Right renal cortex interstitium (tissue), 3 donors: Measurements from ENCODE around the gene GFM2. TPM values are rescaled to one million over a fixed set of nuclear protein-coding genes. Genes with fewer than 3 reads are reported as not detected.
"Not testable (repeated sequence)": the region's sequence is repeated elsewhere in the genome, so short reads cannot be mapped to it uniquely, and the experiment has no call there.

Experiments
- DNase-seq, 3 donors: peaks; one replicate each; pipeline ENCODE4 v3.0.0-alpha.2; 2013; ENCODE audit warnings: low read depth in 3 of 3, low spot score in 2 of 3
- polyA plus RNA-seq, 3 donors: library from polyadenylated mRNA; unstranded; fragments of 120-200 nt; gene quantifications; one replicate each; pipeline ENCODE4 v1.2.1, GENCODE V29; 2013; ENCODE audit not compliant: insufficient read length in 3 of 3

The GFM2 gene
- polyA plus RNA-seq, 3 donors = 53.3 to 55.0 (median 53.5) TPM

DNA sequence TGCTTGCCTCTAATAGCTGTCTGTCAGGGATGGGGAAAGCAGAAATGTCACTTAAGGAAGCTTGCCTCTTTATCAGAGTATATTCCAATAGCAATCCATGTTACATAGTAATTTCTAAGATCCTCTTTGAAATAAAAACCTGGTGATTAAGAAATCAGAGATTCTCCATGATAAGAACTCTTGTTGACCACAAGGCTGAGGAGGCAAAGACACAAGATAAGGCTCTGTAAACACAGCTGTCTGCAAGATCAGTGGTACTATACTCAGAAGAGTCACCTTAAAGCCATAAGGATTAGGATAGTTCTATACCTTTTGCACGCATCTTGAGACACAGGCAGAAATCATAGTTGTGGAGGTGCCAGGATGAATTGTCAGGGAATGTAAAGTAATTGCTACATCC lies 41.6 kb downstream of the GFM2 start:
- DNase-seq = no peak

DNA sequence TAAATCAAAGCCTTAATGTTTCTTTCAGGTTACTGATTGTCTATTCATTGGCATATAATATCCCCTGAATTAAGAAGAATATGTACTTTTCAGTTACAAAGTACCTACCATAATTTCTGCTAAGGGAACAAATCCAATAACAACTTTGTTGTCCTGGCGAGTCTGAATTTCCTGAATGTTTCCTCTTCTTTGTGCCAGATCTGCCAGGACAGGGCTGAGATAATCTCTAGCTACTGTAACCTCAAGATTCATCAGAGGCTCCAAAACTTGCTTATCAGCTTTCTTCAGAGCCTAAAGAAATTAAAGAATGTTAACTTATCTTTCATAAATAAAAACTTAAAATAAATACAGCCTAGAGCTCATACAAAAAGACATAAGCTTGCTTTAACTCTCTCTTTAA lies 44.6 kb downstream of the GFM2 start:
- DNase-seq = no peak

DNA sequence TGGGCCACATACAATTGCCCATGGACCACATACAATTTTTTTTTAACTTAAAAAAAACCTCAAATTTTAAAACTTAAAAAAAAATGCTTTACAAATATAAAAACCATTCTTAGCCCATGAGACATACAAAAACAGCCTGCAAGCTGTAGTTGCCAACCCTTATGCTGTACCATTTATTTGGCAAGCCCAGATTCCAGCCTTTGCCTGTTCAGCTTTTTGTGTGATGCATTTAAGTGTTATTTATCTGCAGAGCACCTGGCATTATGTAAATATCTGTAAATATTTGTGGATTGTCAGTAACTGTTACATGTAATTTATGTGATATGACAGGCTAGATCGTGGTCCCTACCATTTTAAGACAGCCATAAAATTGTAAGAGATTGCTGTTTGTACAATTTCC lies 49.3 kb downstream of the GFM2 start:
- DNase-seq = no peak

DNA sequence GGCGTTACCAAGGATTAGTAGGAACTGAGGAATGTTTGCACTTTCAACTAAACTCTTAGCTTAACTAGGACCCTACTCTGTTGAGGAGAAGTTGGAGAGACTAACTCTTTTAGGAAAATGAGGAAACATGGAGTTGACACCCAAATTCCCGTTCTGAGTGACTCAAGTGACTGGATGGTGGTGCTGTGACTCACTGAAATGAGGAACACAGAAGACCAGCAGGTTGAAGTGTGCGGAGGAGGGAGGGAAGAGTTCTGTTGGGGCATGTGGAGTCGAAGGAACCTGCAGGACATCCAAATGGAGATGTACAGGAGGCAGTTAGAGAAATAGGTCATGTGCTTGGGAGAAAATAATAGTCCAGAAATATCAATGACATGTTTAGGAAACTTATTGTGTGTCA lies 73.7 kb downstream of the GFM2 start:
- no peak for DNase-seq

DNA sequence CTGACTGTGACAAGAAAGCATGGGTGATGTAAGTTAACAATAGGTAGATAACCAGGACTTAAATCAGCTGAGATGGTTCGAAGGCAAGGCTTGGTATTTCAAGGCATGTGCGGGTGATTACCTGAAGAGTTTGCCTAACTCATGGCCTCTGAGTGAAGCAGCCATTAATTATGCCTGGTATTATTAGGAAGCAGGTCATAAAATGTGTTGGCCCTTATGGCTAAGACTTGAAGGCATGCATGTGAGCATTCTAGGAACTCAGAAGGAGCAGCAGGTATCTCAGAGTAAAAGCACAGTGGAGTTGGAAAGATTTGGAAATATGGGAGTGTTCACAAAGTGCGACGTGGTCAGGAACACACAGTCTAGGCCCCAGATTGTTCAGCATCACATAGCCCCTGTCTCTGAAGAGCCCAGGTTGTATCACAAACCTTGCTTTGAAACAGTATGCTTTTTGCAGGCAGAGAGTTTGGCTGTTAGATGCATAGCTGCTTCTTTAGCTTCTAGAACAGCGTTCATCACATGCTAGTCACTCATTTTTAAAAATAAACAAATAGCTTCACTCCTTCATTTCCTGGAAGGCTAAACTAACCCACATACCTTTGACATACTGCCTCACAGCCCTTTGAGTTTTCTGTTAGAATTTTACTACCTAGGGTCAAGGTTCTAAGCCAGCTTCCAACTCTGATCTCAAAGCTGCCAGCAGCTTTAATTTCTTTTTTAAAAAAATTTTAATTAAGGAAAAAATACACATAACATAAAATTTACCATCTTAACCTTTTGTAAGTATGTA lies 79.8 kb downstream of the GFM2 start:
- DNase-seq = no peak

DNA sequence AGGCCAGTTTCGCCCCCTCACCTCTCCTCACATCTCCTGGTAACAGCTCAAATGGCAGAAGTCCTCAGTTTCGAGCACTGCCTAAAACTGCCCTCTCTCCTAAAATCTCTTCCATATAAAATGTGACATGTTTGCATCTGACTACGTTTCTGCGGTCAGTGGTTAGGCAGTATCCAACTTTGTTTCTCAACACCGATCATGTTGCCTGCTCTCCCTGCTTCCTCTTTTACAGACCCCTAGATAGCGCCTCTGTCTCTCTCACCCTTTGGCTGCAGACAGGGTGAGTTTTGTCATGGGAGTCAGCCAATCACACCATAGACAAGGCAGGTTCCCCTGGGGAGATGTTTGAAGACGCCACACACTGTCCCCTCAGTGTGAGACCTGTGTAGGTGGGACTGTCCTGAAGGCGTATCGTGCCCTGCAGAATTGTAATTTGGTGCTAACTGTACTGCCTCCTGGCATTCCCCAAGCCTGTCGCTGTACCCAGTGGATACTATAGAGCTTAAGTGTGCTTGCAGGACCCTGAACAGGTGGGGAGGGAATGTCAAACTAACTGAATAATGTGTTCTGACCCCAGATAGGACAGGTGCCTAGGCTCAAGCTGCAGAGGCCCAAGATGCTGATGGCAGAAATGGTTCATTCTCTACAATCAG lies 80.8 kb downstream of the GFM2 start:
- no peak for DNase-seq

DNA sequence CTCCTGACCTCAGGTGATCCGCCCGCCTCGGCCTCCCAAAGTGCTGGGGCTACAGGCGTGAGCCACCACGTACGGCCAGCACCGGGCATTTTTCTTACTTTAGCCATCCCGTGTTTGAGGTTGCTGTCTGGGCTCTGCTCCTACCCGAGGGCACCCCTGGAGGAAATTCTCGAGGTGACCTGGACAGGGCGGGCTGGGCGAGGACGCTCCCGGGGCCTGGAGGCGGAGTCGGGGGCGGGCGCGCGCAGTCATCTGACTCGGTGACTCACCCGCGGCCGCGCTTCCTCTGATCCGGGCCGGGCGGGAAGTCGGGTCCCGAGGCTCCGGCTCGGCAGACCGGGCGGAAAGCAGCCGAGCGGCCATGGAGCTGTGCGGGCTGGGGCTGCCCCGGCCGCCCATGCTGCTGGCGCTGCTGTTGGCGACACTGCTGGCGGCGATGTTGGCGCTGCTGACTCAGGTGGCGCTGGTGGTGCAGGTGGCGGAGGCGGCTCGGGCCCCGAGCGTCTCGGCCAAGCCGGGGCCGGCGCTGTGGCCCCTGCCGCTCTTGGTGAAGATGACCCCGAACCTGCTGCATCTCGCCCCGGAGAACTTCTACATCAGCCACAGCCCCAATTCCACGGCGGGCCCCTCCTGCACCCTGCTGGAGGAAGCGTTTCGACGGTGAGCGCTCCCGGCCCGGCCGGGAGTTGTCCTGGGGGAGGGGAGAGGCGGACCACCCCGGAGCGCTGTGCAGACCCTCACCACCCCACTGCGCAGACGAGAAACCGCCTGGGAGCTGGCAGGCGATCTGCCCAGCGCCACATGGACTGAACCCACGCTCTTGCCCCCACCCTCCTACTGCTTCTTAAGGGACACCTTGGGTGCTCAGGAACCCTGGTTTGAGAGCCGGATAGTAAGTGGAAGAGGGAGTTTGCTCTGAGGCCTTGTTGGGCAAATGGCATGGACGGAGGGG lies 81.7 kb downstream of the GFM2 start, which contains the start of gene HEXB:
Gene HEXB, plus strand, starts transcription at position 334 of the 952 bp plus-strand sequence. Its CDS starts 28 bp downstream, at position 362.
- DNase-seq = peak in 2 of 3 donors; percentile 50 to 62

DNA sequence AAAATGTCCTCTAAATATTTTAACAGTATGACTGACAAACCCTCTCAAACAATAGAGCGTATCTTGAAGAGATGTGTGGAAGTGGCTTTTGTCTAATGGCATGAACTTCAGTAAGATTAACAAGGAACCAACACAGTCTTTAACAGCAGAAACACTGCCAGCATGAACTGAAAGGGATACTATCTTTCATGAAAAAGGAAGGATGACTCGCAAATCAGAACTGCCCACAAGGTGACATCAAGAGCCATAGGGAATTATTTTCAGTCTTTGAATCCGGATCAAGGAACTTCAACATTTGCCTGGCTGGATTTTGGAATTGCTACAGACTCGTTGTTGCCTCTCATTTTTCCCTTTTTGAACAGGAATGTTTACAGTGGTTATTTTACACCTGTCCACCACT lies 87.0 kb downstream of the GFM2 start:
- DNase-seq = no peak

DNA sequence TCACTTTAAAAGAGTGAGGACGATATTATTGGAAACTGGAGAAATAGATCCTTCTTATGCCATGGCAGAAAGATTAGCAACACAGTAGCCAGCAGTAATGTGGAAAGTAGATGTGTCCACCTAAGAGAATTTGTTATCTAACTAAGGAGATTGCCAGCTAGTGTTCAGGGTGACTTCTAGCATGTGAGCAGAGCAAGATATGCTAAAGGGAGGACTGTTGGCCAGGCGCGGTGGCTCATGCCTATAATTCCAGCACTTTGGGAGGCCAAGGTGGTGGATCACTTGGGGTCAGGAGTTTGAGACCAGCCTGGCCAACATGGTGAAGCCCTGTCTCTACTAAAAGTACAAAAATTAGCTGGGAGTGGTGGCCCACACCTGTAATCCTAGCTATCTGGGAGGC lies 87.6 kb downstream of the GFM2 start:
- DNase-seq = not testable (repeated sequence)

DNA sequence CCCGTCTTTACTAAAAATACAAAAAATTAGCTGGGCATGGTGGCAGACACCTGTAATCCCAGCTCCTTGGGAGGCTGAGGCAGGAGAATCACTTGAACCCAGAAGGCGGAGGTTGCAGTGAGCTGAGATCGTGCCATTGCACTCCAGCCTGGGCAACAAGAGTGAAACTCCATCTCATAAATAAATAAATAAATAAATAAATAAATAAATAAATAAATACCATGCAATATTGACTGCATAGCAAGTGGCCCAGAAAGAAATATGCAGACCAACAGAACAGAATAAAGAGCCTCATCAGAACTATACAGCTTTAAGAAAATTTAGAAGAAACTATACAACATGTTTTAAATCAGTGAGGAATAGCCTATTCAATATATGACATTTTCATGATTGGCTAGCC lies 88.8 kb downstream of the GFM2 start:
- not testable (repeated sequence) for DNase-seq

DNA sequence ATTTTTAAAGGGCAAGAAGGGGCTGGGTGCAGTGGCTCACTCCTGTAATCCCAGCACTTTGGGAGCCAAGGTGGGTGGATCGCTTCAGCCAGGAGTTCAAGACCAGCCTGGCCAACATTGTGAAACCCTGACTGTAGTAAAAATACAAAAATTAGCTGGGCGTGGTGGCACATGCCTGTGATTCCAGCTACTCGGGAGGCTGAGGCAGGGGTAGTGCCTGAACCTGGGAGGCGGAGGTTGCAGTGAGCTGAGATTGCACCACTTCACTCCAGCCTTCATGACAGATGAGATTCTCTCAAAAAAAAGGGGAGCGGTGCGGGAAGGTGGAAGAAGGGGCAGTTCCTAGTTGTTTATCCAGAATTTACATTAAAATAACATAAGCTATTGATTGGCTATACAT lies 90.5 kb downstream of the GFM2 start:
- not testable (repeated sequence) for DNase-seq

DNA sequence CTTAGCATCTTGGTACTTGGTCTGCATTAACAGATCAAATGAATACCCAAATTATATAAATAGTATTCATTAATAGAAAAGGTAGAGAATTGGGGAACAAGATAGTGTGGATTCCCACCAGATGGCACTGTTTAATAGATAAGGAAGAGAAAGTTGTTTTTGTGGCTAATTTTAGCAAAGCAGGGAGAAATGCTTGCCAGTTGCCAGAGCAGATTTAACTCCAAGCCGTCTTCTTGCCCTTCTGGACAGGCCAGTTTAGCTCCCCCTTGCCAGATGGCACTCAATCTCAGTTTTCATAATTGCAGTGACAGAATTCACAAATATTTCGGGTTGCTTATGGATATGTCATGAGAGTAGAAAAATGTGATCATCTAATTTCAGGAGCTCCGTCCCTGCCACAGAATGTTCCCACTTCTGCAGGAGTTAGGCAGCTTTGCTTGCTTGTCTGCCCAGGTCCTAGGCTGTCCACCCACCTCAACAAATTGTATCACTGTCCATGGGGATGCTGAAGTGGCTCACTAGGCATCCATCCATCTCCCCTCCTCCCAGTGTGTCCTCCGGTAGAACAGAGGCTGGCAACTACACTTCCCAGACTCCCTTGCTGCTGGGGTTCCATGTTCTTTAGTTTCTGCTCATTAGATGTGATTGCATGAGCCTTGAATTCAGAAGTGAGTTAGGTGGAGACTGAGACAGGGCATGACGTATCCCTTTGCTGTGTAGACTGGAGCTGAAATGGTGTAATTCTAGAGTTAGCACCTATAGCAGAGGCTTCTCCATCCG lies 93.7 kb downstream of the GFM2 start:
- no peak for DNase-seq

DNA sequence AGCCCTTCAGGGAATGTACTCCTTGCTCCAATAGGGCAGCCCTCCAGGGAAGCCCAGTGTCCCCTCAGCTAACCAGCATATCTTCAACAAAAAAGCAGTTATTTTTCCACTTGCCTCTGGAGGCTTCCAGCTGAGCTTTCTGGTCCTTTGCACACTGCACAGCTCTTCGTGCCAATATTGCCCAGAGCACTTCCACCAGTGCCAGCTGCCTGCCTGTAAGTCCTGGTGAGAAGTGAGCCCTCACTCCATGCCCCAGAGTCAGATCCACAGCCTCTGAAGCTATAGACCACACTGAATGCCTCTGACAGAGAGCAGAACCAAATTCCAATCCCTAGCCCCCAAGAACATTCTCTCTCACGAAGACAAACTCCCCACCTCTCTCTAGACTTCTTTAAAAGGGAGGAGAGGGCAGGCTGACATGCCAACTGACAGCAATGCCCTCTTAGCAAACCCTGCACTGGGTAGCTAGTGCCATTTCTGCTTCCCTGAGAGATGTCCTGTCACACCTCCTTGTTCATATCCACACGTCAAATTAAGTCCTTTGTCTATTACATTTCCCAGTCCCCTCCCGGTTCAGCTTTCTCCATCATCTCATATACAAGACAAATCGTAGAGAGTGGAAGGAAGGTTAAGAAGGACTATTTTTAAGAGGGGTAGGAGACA lies 94.6 kb downstream of the GFM2 start:
- no peak for DNase-seq

Other genes starting within 250 kb of the GFM2 start
- 10 to 100 TPM; 62.5 to 72.9 (median 65.1) TPM for gene ENC1, start 126.4 kb downstream of the GFM2 start, polyA plus RNA-seq
- gene HEXB, start 81.9 kb downstream of the GFM2 start, polyA plus RNA-seq = 100 to 1,000 TPM; 152 to 171 (median 160) TPM
- gene NSA2, start 132 bp upstream of the GFM2 start, polyA plus RNA-seq = 100 to 1,000 TPM; 262 to 326 (median 286) TPM
- 10 to 100 TPM; 16.7 to 22.9 (median 20.3) TPM for gene FAM169A, start 99.3 kb upstream of the GFM2 start, polyA plus RNA-seq